Measurements from ENCODE around the gene GLB1L2. TPM values are rescaled to one million over a fixed set of nuclear protein-coding genes. Genes with fewer than 3 reads are reported as not detected.

Gene GLB1L2
- total and polyA plus RNA-seq, 10 donors: 0.29 to 1.5 (median 0.51) TPM; not detected in 1

DNA sequence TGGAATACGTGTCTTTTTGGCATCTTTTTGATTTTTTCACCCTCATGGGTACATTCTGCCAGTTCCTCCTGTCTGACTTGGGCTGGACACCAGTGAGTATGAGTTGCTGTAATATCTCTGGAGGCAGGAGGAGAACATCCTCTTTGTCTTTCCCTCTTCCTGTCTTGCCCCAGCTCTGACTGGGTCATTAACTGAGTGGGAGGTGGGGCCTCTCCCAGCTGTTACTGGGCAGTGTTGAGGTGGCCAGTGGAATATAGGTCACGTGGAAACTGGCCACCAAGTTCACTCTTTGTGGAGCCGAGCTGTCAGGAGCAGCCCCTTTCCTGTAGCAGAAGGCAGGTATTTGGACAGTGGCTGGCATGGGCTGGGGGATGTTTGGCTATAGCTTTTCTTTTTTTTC, 2.2 kb downstream of the GLB1L2 start:
- Histone ChIP-seq H3K9me3 (no peaks in the 10 kb centered on the region), H3K27ac (no peak overlapping the region), H3K36me3 (no peaks in the 10 kb centered on the region), H3K4me1 (peaks cover 6 to 23% (median 18%) of the 10 kb centered on the region in 6 donors), H3K4me3 (no peak overlapping the region), H3K27me3 (replicated peaks in 1 of 7) (peaks cover 0 to 44% (median 20%) of the 10 kb centered on the region in 7 donors)
- WGBS, 5 donors: 69 to 78% (median 75%) methylated on average over 3 of the region's 3 CpGs
- no peak for TF ChIP-seq CTCF (IDR thresholded peaks at IDR 0.05 in 8 of 11, conservative IDR thresholded peaks at IDR 0.05 in 3 of 11)
- no peak for TF ChIP-seq POLR2AphosphoS5 (IDR thresholded peaks at IDR 0.05)
- TF ChIP-seq POLR2A (IDR thresholded peaks at IDR 0.05): no peak
- intact Hi-C loops (cut with DNase I; ENCODE audit: low total_unique reads): no loop called here
- no peak for DNase-seq

- 90 to 96% (median 92%) methylated on average over 10 of the region's 10 CpGs for WGBS, 5 donors
- TF ChIP-seq CTCF (IDR thresholded peaks at IDR 0.05 in 8 of 11, conservative IDR thresholded peaks at IDR 0.05 in 3 of 11) (no peak), POLR2A (IDR thresholded peaks at IDR 0.05) (no peak), POLR2AphosphoS5 (IDR thresholded peaks at IDR 0.05) (no peak)
- no peaks in the 10 kb centered on the region for H3K36me3 ChIP-seq
- H3K27ac ChIP-seq: no peak overlapping the region
- H3K4me3 ChIP-seq: no peak overlapping the region
- no peak for DNase-seq
- intact Hi-C loops (cut with DNase I; ENCODE audit: low total_unique reads): no loop called here
- H3K4me1 ChIP-seq: peaks cover 6 to 23% (median 18%) of the 10 kb centered on the region in 6 donors
- H3K27me3 ChIP-seq (replicated peaks in 1 of 7): peaks cover 0 to 42% (median 20%) of the 10 kb centered on the region in 7 donors
- H3K9me3 ChIP-seq: no peaks in the 10 kb centered on the region
These were observed 3.2 kb downstream of the GLB1L2 start for GRCh38 chr11:134334796-134335571.

GRCh38 chr11:134337051-134337450, 5.3 kb downstream of the GLB1L2 start:
- Histone ChIP-seq H3K36me3 (no peaks in the 10 kb centered on the region), H3K27ac (no peak overlapping the region), H3K9me3 (no peaks in the 10 kb centered on the region), H3K27me3 (replicated peaks in 1 of 7) (peaks cover 0 to 21% (median 10%) of the 10 kb centered on the region in 7 donors), H3K4me3 (no peak overlapping the region), H3K4me1 (peaks cover 0 to 9% (median 7%) of the 10 kb centered on the region in 6 donors)
- no peak for DNase-seq
- WGBS, 5 donors: 73 to 97% (median 89%) methylated on average over 4 of the region's 4 CpGs
- intact Hi-C loops (cut with DNase I; ENCODE audit: low total_unique reads): no loop called here
- TF ChIP-seq CTCF (IDR thresholded peaks at IDR 0.05 in 8 of 11, conservative IDR thresholded peaks at IDR 0.05 in 3 of 11) (no peak), POLR2AphosphoS5 (IDR thresholded peaks at IDR 0.05) (no peak), POLR2A (IDR thresholded peaks at IDR 0.05) (no peak)

DNA sequence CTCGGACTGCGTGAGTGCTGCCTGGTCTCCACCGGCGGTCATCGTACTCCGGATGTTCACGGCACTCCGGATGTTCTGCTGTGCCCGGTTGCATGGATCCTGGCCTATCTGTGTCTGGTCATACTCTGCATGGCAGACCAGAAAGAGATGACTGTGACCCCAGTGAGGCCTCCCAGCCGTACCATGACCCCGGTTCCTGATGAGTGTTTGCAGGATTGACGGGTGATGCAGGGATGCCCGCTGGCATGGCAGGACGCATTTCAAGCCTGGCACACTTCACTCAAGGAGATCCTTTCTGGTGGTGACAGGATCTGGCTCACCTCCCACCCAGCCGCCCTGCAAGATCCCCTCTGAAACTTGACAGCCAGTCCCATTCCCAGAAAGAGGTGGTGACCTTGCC, 6.3 kb downstream of the GLB1L2 start:
- TF ChIP-seq POLR2AphosphoS5 (IDR thresholded peaks at IDR 0.05): no peak
- DNase-seq: no peak
- Histone ChIP-seq H3K27me3 (replicated peaks in 1 of 7) (peaks cover 0 to 11% (median 0%) of the 10 kb centered on the region in 7 donors), H3K27ac (no peak overlapping the region), H3K4me3 (no peak overlapping the region), H3K4me1 (no peaks in the 10 kb centered on the region), H3K36me3 (no peaks in the 10 kb centered on the region), H3K9me3 (no peaks in the 10 kb centered on the region)
- intact Hi-C loops (cut with DNase I; ENCODE audit: low total_unique reads): no loop called here
- WGBS, 5 donors: 85 to 95% (median 93%) methylated on average over 15 of the region's 15 CpGs

All from spleen (tissue), 11 donors.